DMS153 treated with DMSO at 0.1 percent for 48 hours (cell line): Measurements from ENCODE around the gene FBN3.
"Not testable (repeated sequence)": the region's sequence is repeated elsewhere in the genome, so short reads cannot be mapped to it uniquely, and the experiment has no call there.

Experiments
- DNase-seq: peaks from one replicate; lab custom pipeline; 2025; ENCODE audit not compliant: unreplicated experiment; lab: John Stamatoyannopoulos, UW

FBN3 gene

DNA sequence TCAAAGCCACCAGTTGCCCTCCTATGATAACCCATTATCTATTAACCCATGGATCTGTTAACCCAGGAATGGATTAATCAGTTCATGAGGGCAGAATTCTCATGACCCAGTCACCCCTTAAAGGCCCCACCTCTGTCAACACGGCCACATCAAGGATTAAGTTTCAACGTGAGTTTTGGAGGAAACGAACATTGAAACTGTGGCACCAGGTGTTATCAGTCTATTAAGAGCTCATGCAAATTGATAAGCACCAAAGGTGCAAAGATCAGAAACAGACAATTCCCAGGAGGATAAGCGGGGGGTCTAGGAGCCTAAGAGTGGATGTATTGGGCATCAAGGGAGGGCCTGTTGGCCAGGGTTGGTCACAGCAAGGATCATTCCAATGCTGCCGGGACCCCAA lies 124.1 kb downstream of the FBN3 start:
- DNase-seq: no peak

DNA sequence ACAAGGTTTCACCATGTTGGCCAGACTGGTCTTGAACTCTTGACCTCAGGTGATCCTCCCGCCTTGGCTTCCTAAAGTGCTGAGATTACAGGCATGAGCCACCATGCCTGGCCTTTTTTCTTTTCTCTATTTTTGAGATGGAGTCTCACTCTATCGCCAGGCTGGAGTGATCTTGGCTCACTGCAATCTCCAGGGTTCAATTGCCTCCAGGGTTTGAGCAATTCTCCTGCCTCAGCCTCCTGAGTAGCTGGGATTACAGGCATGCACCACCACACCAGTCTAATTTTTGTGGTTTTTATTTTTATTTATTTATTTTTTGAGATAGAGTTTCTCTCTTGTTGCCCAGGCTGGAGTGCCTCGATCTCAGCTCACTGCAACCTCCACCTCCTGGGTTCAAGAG lies 125.1 kb downstream of the FBN3 start:
- DNase-seq: not testable (repeated sequence)

DNA sequence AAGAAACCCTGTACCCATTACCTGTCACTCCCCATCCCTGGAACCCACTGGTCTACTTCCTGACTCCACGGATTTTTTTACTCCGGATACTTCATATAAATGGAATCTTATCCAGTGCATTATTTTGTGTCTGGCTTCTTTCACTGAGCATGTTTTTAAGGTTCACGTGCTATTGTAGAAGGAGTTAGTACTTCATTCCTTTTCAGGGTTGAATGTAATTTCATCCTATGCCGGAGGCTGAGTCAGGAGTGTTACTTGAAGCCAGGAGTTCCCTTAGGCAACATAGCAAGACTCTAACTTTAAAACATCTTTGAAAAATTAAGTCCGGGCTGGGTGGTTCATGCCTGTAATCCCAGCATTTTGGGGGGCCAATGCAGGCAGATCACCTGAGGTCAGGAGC lies 126.0 kb downstream of the FBN3 start:
- no peak for DNase-seq

DNA sequence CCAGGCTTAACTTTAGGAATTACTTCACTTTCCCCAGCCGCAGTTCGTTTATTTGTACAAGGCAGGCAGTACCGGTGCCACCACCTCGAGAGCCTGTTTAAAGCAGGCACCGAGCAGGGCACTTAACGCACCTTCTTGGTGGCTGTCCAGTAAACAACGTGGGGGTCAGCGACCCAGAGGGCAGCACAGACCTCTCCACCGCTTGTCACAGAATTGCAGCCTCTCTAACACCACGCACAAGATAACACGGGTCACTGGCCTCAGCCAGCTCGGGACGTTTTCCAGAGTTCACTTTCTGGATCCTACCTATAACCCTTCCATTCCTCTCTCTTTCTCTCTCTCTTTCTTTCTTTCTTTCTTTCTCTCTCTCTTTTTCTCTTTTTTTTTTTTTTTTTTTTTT lies 127.1 kb downstream of the FBN3 start:
- no peak for DNase-seq

DNA sequence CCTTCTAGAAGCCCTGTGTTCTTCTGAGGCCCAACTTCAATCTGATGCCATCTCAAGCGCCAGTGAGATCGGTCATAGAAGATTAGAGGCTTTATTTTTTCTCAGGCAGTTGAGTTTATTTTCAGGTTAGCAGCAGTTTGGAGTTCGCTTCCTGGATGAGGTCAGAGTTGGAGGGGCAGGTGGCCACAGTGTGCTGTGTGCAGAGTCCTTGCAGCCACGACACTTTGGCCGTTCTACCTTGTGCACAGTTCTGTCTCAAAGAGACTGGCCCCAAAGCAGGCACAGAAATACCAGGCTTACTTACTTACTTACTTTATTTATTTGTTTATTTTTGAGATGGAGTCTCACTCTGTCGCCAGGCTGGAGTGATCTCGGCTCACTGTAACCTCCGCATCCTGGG lies 128.0 kb downstream of the FBN3 start:
- no peak for DNase-seq

DNA sequence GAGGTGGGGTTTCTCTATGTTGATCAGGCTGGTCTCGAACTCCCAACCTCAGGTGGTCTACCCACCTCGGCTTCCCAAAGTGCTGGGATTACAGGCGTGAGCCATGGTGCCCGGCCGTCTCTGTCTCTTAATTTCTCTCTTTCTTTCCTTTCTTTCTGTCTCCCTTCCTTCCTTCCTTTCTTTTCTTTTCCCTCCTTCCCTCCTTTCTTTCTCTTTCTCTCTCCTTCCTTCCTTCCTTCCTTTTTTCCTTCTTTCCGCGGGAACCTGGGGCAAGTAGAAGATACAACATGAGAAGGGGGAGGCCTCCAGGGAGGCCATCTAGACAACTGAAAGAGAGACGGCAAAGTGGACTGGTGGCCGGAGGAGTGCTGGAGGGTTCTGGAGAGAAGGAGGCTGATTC lies 128.7 kb downstream of the FBN3 start:
- no peak for DNase-seq

DNA sequence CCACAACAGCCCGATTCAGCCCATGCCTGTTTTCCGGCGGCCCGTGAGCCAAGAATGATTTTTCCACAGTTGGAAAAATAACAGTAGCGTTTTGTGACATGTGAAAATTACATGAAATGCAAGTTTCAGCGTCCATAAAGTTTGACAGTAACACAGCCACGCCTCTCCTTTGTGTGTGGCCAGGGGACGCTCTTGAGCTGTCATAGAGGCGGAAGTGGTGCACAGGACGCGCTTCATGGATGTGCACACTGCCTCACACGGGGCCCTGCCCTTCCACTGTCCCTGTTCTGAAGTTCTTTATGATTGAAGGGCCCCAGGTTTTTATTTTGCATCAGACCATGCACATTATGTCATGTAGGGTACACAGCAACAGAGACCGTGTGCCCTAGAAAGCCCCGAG lies 131.6 kb downstream of the FBN3 start:
- no peak for DNase-seq
